ENCODE data around the gene NACC2. TPM values are rescaled to one million over a fixed set of nuclear protein-coding genes. Genes with fewer than 3 reads are reported as not detected.

The NACC2 gene
- polyA plus RNA-seq, 1 donor (not counting 4 experiments of a cell fraction or from before 2014, with no cell fraction given), result 4.6 TPM

GRCh38 chr9:136050701-136051452, 44.2 kb downstream of the NACC2 start:
- no peaks in the 10 kb centered on the region for H3K9me3 ChIP-seq (ENCODE audit: control insufficient read depth, low read depth, low read length)
- peak overlapping the region; percentile 42 to 69 (median 56) for H3K4me3 ChIP-seq (ENCODE audit: control insufficient read depth in 2 of 3, extremely low read depth in 1 of 3, insufficient read depth in 2 of 3, low read depth in 1 of 3, low read length in 3 of 3)
- dilution Hi-C loops (cut with MboI; ENCODE audit: extremely low pct_ligation_motif_present, low sequenced_read_pairs), result no loop called here
- no peaks in the 10 kb centered on the region for H3K27me3 ChIP-seq (ENCODE audit: control insufficient read depth, extremely low read depth, insufficient read depth, low read length)
- H4K20me1 ChIP-seq (ENCODE audit: control insufficient read depth, extremely low read depth, insufficient read depth, low read length), result peaks cover 12% of the 10 kb centered on the region
- peaks cover 13 to 17% of the 10 kb centered on the region in 2 experiments for H3K36me3 ChIP-seq (ENCODE audit: control insufficient read depth in 2 of 2, extremely low read depth in 1 of 2, insufficient read depth in 2 of 2, low read length in 2 of 2)
- H3K27ac ChIP-seq (ENCODE audit: control insufficient read depth, insufficient read depth, low read length), result peak overlapping the region; percentile 31
- TF ChIP-seq EZH2 (IDR thresholded peaks at IDR 0.05; ENCODE audit: low read length) (no peak), CTCF (optimal IDR thresholded peaks at IDR 0.05 in 1 of 3, IDR thresholded peaks at IDR 0.05 in 1 of 3, conservative IDR thresholded peaks at IDR 0.05 in 1 of 3; ENCODE audit: extremely low read depth in 1 of 3, insufficient read depth in 2 of 3, low read length in 3 of 3) (no peak)
- FAIRE-seq, result no peak
- peaks cover 24% of the 10 kb centered on the region for H3K4me1 ChIP-seq (ENCODE audit: control insufficient read depth, extremely low read depth, insufficient read depth, low read length)
- no peak for DNase-seq (ENCODE audit: low read depth, low spot score)
- H3K4me2 ChIP-seq (ENCODE audit: control insufficient read depth, extremely low read depth, insufficient read depth, low read depth, low read length), result peak overlapping the region; percentile 91
- peak overlapping the region; percentile 65 for H3K9ac ChIP-seq (ENCODE audit: control insufficient read depth, extremely low read depth, insufficient read depth, low read length)
- H3K79me2 ChIP-seq (ENCODE audit: control insufficient read depth, insufficient read depth, low read length), result peaks cover 54% of the 10 kb centered on the region
- no peaks in the 10 kb centered on the region for H3K9me1 ChIP-seq (ENCODE audit: control insufficient read depth, extremely low read depth, insufficient read depth, low read length)
- H2AFZ ChIP-seq (ENCODE audit: control insufficient read depth, low read length), result no peak overlapping the region

- peak overlapping the region; percentile 91 for H3K4me2 ChIP-seq (ENCODE audit: control insufficient read depth, extremely low read depth, insufficient read depth, low read depth, low read length)
- H3K9me1 ChIP-seq (ENCODE audit: control insufficient read depth, extremely low read depth, insufficient read depth, low read length), result no peaks in the 10 kb centered on the region
- H3K9me3 ChIP-seq (ENCODE audit: control insufficient read depth, low read depth, low read length), result no peaks in the 10 kb centered on the region
- peaks cover 52% of the 10 kb centered on the region for H3K79me2 ChIP-seq (ENCODE audit: control insufficient read depth, insufficient read depth, low read length)
- peaks cover 12% of the 10 kb centered on the region for H4K20me1 ChIP-seq (ENCODE audit: control insufficient read depth, extremely low read depth, insufficient read depth, low read length)
- H3K9ac ChIP-seq (ENCODE audit: control insufficient read depth, extremely low read depth, insufficient read depth, low read length), result no peak overlapping the region
- no peak for DNase-seq (ENCODE audit: low read depth, low spot score)
- TF ChIP-seq EZH2 (IDR thresholded peaks at IDR 0.05; ENCODE audit: low read length) (no peak), CTCF (optimal IDR thresholded peaks at IDR 0.05 in 1 of 3, IDR thresholded peaks at IDR 0.05 in 1 of 3, conservative IDR thresholded peaks at IDR 0.05 in 1 of 3; ENCODE audit: extremely low read depth in 1 of 3, insufficient read depth in 2 of 3, low read length in 3 of 3) (no peak)
- peaks cover 24% of the 10 kb centered on the region for H3K4me1 ChIP-seq (ENCODE audit: control insufficient read depth, extremely low read depth, insufficient read depth, low read length)
- peaks cover 13 to 17% of the 10 kb centered on the region in 2 experiments for H3K36me3 ChIP-seq (ENCODE audit: control insufficient read depth in 2 of 2, extremely low read depth in 1 of 2, insufficient read depth in 2 of 2, low read length in 2 of 2)
- H2AFZ ChIP-seq (ENCODE audit: control insufficient read depth, low read length), result no peak overlapping the region
- peak overlapping the region in 1 of 3 experiments; percentile 42 for H3K4me3 ChIP-seq (ENCODE audit: control insufficient read depth in 2 of 3, extremely low read depth in 1 of 3, insufficient read depth in 2 of 3, low read depth in 1 of 3, low read length in 3 of 3)
- FAIRE-seq, result no peak
- no peaks in the 10 kb centered on the region for H3K27me3 ChIP-seq (ENCODE audit: control insufficient read depth, extremely low read depth, insufficient read depth, low read length)
- no peak overlapping the region for H3K27ac ChIP-seq (ENCODE audit: control insufficient read depth, insufficient read depth, low read length)
- dilution Hi-C loops (cut with MboI; ENCODE audit: extremely low pct_ligation_motif_present, low sequenced_read_pairs), result no loop called here
Measured at GRCh38 chr9:136050266-136050700, 44.8 kb downstream of the NACC2 start.
